SU-DHL-6 (cell line): Measurements from ENCODE around the gene NAPG.

Experiments used
- H2AFZ ChIP-seq: fragments of 200-600 bp; sonication (generic); 2 replicates; pipeline ENCODE4 v1.6.1; 2014; ENCODE audit warnings: low read depth, mild to moderate bottlenecking, moderate library complexity, mixed read lengths, antibody characterized with exemption, low read length; ENCODE audit not compliant: severe bottlenecking
- H3F3A ChIP-seq: fragments of 200-600 bp; shearing (Covaris generic); 2 replicates; pipeline ENCODE4 v1.6.0; 2016; ENCODE audit warnings: antibody characterized with exemption, mild to moderate bottlenecking; ENCODE audit not compliant: insufficient read depth
- H3K27ac ChIP-seq: fragments of 200-600 bp; sonication (generic); 2 replicates; pipeline ENCODE4 v1.5.1; 2016; ENCODE audit warnings: low read depth, mild to moderate bottlenecking, low read length, moderate library complexity, mixed read lengths
- H3K27me3 ChIP-seq: fragments of 200-600 bp; sonication (generic), shearing (Covaris generic); 2 replicates; pipeline ENCODE4 v1.6.0; 2014; ENCODE audit warnings: mild to moderate bottlenecking, low read length
- H3K36me3 ChIP-seq: fragments of 200-600 bp; sonication (generic); 2 replicates; pipeline ENCODE4 v1.6.1; 2014; ENCODE audit warnings: mild to moderate bottlenecking, low read length, mixed read lengths
- H3K4me2 ChIP-seq: fragments of 300-600, 200-600 bp; shearing (Covaris generic), sonication (generic); 2 replicates; pipeline ENCODE4 v1.6.0; 2014; ENCODE audit warnings: low read length, low read depth, mild to moderate bottlenecking; ENCODE audit not compliant: poor library complexity, severe bottlenecking
- H3K4me3 ChIP-seq: fragments of 200-600 bp; sonication (generic); 2 replicates; pipeline ENCODE4 v1.5.1; 2014; ENCODE audit warnings: antibody characterized with exemption, low read length, mild to moderate bottlenecking, mixed read lengths; ENCODE audit not compliant: insufficient read depth, poor library complexity, severe bottlenecking
- H3K79me2 ChIP-seq: fragments of 200-600 bp; sonication (generic); 2 replicates; pipeline ENCODE4 v1.6.1; 2014; ENCODE audit warnings: mild to moderate bottlenecking, low read length, moderate library complexity; ENCODE audit not compliant: insufficient read depth
- H3K9ac ChIP-seq: fragments of 200-600 bp; sonication (generic); 2 replicates; pipeline ENCODE4 v1.7.0; 2014; ENCODE audit warnings: mild to moderate bottlenecking, low read length
- H3K9me2 ChIP-seq: fragments of 200-600 bp; sonication (generic); replicated peaks from 2 replicates; pipeline ENCODE4 v1.6.1; 2014; ENCODE audit warnings: low read length; ENCODE audit not compliant: insufficient read depth
- H3K9me3 ChIP-seq: fragments of 200-600 bp; sonication (generic); 2 replicates; pipeline ENCODE4 v1.6.1; 2014; ENCODE audit warnings: low read length, mixed read lengths; ENCODE audit not compliant: insufficient read depth
- H4K20me1 ChIP-seq: fragments of 200-600 bp; sonication (generic); 2 replicates; pipeline ENCODE4 v1.6.1; 2014; ENCODE audit warnings: low read depth, mild to moderate bottlenecking, antibody characterized with exemption, low read length, moderate library complexity, mixed read lengths
- CTCF ChIP-seq: fragments of 200-600 bp; sonication (generic); IDR thresholded peaks from one replicate; pipeline ENCODE4 v1.5.1; 2017; ENCODE audit warnings: antibody characterized with exemption, mild to moderate bottlenecking, low read length, moderate library complexity; ENCODE audit not compliant: insufficient read depth, poor library complexity, severe bottlenecking
- EZH2phosphoT487 ChIP-seq: fragments of 200-600 bp; sonication (generic), shearing (Covaris generic); conservative IDR thresholded peaks from 2 replicates; pipeline ENCODE4 v1.6.1; 2018; ENCODE audit warnings: mild to moderate bottlenecking, antibody characterized with exemption, low read length, moderate library complexity, mixed read lengths

The NAPG gene

GRCh38 chr18:10579079-10579867 is 53.4 kb downstream of the NAPG start:
- H3K4me3 ChIP-seq, result no peak overlapping the region
- H3K4me2 ChIP-seq, result no peak overlapping the region
- H3K9ac ChIP-seq, result no peak overlapping the region
- no peaks in the 10 kb centered on the region for H3K79me2 ChIP-seq
- H3K27ac ChIP-seq, result no peak overlapping the region
- H3K27me3 ChIP-seq, result no peaks in the 10 kb centered on the region
- H2AFZ ChIP-seq, result no peak overlapping the region
- no peaks in the 10 kb centered on the region for H4K20me1 ChIP-seq
- H3K36me3 ChIP-seq, result no peaks in the 10 kb centered on the region
- TF ChIP-seq CTCF (no peak), EZH2phosphoT487 (no peak)
- no peaks in the 10 kb centered on the region for H3K9me3 ChIP-seq
- no peaks in the 10 kb centered on the region for H3F3A ChIP-seq
- H3K9me2 ChIP-seq, result no peaks in the 10 kb centered on the region

- no peak overlapping the region for H3K9ac ChIP-seq
Observed at GRCh38 chr18:10580215-10580614, 54.4 kb downstream of the NAPG start.

GRCh38 chr18:10585260-10585659 is 59.4 kb downstream of the NAPG start:
- Histone ChIP-seq H3K27ac (no peak overlapping the region), H2AFZ (no peak overlapping the region), H3K36me3 (no peaks in the 10 kb centered on the region), H3K79me2 (no peaks in the 10 kb centered on the region), H3F3A (no peaks in the 10 kb centered on the region), H4K20me1 (no peaks in the 10 kb centered on the region), H3K9me3 (no peaks in the 10 kb centered on the region), H3K9ac (no peak overlapping the region), H3K4me2 (no peak overlapping the region), H3K9me2 (no peaks in the 10 kb centered on the region), H3K4me3 (no peak overlapping the region), H3K27me3 (no peaks in the 10 kb centered on the region)
- TF ChIP-seq EZH2phosphoT487 (no peak), CTCF (no peak)

More at GRCh38 chr18:10580215-10580614, 54.4 kb downstream of the NAPG start:
- Histone ChIP-seq H3K79me2 (no peaks in the 10 kb centered on the region), H4K20me1 (no peaks in the 10 kb centered on the region), H3K27ac (no peak overlapping the region), H2AFZ (no peak overlapping the region), H3K27me3 (no peaks in the 10 kb centered on the region), H3K4me2 (no peak overlapping the region), H3K9me3 (no peaks in the 10 kb centered on the region), H3K4me3 (no peak overlapping the region), H3K9me2 (no peaks in the 10 kb centered on the region), H3F3A (no peaks in the 10 kb centered on the region), H3K36me3 (no peaks in the 10 kb centered on the region)
- TF ChIP-seq EZH2phosphoT487 (no peak), CTCF (no peak)
